OCI-LY7 (cell line): ENCODE measurements around the gene CCDC91.

Experiments
- EZH2phosphoT487 ChIP-seq: fragments of 200-600 bp; sonication (generic); IDR thresholded peaks from 2 replicates; pipeline ENCODE4 v1.6.1; 2018; ENCODE audit warnings: low read depth, borderline replicate concordance, mild to moderate bottlenecking, mixed run types, antibody characterized with exemption, low read length, moderate library complexity, mixed read lengths
- TF ChIP-seq, protein P1 (sequence below): fragments of 200-600 bp; sonication (generic); conservative IDR thresholded peaks from 2 replicates; pipeline ENCODE4 v1.5.1; 2014; ENCODE audit warnings: mild to moderate bottlenecking, antibody characterized with exemption, low read length, moderate library complexity, mixed read lengths

DNA sequence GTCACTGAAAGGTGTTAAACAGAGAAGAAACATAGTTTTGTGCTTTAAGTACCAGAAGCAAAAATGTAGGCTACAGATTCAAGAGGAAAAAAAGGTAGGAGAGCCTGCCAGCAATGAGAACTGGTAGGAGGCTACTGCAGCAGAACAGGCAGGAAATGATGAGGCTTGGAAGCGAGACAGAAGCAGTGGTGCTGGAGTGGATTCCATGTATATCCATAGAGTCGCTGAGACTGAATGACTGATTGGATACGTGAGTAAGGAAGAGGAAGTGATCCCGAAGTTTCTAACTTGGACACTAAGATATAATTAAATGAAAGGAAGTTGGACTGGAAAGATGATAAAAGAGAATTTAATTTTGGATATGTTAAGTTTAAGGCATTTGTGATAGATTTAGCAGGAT lies 45.0 kb upstream of the CCDC91 start:
- TF ChIP-seq, protein P1, sequence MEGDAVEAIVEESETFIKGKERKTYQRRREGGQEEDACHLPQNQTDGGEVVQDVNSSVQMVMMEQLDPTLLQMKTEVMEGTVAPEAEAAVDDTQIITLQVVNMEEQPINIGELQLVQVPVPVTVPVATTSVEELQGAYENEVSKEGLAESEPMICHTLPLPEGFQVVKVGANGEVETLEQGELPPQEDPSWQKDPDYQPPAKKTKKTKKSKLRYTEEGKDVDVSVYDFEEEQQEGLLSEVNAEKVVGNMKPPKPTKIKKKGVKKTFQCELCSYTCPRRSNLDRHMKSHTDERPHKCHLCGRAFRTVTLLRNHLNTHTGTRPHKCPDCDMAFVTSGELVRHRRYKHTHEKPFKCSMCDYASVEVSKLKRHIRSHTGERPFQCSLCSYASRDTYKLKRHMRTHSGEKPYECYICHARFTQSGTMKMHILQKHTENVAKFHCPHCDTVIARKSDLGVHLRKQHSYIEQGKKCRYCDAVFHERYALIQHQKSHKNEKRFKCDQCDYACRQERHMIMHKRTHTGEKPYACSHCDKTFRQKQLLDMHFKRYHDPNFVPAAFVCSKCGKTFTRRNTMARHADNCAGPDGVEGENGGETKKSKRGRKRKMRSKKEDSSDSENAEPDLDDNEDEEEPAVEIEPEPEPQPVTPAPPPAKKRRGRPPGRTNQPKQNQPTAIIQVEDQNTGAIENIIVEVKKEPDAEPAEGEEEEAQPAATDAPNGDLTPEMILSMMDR = no peak
- no peak for TF ChIP-seq EZH2phosphoT487
